Effector memory CD4-positive, alpha-beta T cell (primary cell): ENCODE results near the gene WDR33.

Experiments used
- DNase-seq, 3 donors: peaks; one replicate each; pipeline ENCODE4 v3.0.0-alpha.2; 2020
- H3K27ac ChIP-seq: 2 replicates; pipeline ENCODE4 v1.7.0; 2013; ENCODE audit warnings: mild to moderate bottlenecking, low read length, moderate library complexity; ENCODE audit not compliant: insufficient read depth, poor library complexity, severe bottlenecking
- H3K27me3 ChIP-seq: replicated peaks from 2 replicates; pipeline ENCODE4 v1.7.0; 2013; ENCODE audit warnings: mild to moderate bottlenecking, low read length; ENCODE audit not compliant: insufficient read depth, control insufficient read depth, poor library complexity, severe bottlenecking
- H3K36me3 ChIP-seq: 2 replicates; pipeline ENCODE4 v1.7.0; 2013; ENCODE audit warnings: mild to moderate bottlenecking, low read length, moderate library complexity; ENCODE audit not compliant: control insufficient read depth, insufficient read depth
- H3K4me1 ChIP-seq: 2 replicates; pipeline ENCODE4 v1.7.0; 2013; ENCODE audit warnings: low read length, mild to moderate bottlenecking; ENCODE audit not compliant: control insufficient read depth, insufficient read depth, poor library complexity, severe bottlenecking
- H3K4me3 ChIP-seq: 2 replicates; pipeline ENCODE4 v1.7.0; 2013; ENCODE audit warnings: low read length, low read depth, mild to moderate bottlenecking; ENCODE audit not compliant: insufficient read depth, poor library complexity, severe bottlenecking
- H3K9me3 ChIP-seq: 2 replicates; pipeline ENCODE4 v1.7.0; 2013; ENCODE audit warnings: mild to moderate bottlenecking, low read length, moderate library complexity; ENCODE audit not compliant: control insufficient read depth

Gene WDR33

GRCh38 chr2:127726158-127726880, 84.7 kb downstream of the WDR33 start:
- Histone ChIP-seq H3K27me3 (no peaks in the 10 kb centered on the region), H3K27ac (no peak overlapping the region), H3K4me3 (no peak overlapping the region), H3K4me1 (no peaks in the 10 kb centered on the region), H3K9me3 (no peaks in the 10 kb centered on the region), H3K36me3 (peaks cover 19% of the 10 kb centered on the region)
- no peak for DNase-seq

- H3K9me3 ChIP-seq: no peaks in the 10 kb centered on the region
- no peaks in the 10 kb centered on the region for H3K4me1 ChIP-seq
- DNase-seq: no peak
- no peaks in the 10 kb centered on the region for H3K27me3 ChIP-seq
- peaks cover 50% of the 10 kb centered on the region for H3K36me3 ChIP-seq
- H3K27ac ChIP-seq: no peak overlapping the region
- no peak overlapping the region for H3K4me3 ChIP-seq
These were observed 88.2 kb downstream of the WDR33 start for GRCh38 chr2:127722807-127723206.

DNA sequence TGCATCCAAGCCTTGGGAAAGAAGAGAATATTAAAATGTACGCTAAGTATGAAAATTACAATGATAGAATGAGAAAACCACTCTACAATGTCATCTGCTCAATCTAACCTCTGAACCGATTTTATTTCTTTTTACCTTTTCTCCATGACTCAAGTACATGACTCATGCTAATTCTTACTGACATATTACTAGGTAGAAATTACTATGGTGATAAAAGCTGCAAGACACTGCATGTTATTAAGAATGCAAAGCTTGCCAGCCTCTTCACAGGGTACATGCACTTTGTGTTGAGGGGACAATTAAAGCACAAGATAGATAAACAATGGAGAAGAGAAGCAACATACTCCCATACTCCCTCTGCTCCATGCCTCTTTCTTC, 89.0 kb downstream of the WDR33 start:
- Histone ChIP-seq H3K36me3 (peaks cover 51% of the 10 kb centered on the region), H3K4me1 (no peaks in the 10 kb centered on the region), H3K27ac (no peak overlapping the region), H3K4me3 (no peak overlapping the region), H3K27me3 (no peaks in the 10 kb centered on the region), H3K9me3 (no peaks in the 10 kb centered on the region)
- DNase-seq: no peak

DNA sequence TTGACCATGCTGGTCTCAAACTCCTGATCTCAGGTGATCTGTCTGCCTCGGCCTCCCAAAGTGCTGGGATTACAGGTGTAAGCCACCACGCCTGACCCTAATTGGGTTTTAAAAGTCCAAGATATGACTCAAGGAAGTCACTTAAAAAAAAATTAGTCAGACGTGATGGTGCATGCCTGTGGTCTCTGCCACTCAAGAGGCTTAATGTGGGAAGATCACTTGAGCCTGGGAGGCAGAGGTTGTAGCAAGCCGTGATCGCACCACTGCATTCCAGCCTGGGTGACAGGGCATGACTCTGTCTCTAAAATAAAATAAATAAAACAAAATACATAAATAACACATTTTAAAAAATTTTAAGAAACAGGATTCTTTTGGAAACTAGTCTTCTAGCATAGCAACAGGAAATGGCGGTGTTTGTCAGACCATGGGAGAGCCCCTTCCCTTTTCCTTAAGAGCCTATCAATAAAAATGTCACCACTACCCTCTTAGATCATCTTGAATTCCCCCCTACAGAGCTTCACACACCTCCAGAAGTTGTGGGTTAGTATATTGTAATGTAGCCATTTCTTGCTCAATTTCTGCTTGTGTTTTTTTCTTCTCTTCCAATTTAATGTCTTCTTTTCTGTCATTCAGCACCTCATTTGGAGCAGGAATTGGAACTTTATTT, 89.5 kb downstream of the WDR33 start:
- no peaks in the 10 kb centered on the region for H3K4me1 ChIP-seq
- no peaks in the 10 kb centered on the region for H3K27me3 ChIP-seq
- no peak overlapping the region for H3K27ac ChIP-seq
- no peaks in the 10 kb centered on the region for H3K9me3 ChIP-seq
- H3K4me3 ChIP-seq: no peak overlapping the region
- DNase-seq: no peak
- peaks cover 57% of the 10 kb centered on the region for H3K36me3 ChIP-seq

DNA sequence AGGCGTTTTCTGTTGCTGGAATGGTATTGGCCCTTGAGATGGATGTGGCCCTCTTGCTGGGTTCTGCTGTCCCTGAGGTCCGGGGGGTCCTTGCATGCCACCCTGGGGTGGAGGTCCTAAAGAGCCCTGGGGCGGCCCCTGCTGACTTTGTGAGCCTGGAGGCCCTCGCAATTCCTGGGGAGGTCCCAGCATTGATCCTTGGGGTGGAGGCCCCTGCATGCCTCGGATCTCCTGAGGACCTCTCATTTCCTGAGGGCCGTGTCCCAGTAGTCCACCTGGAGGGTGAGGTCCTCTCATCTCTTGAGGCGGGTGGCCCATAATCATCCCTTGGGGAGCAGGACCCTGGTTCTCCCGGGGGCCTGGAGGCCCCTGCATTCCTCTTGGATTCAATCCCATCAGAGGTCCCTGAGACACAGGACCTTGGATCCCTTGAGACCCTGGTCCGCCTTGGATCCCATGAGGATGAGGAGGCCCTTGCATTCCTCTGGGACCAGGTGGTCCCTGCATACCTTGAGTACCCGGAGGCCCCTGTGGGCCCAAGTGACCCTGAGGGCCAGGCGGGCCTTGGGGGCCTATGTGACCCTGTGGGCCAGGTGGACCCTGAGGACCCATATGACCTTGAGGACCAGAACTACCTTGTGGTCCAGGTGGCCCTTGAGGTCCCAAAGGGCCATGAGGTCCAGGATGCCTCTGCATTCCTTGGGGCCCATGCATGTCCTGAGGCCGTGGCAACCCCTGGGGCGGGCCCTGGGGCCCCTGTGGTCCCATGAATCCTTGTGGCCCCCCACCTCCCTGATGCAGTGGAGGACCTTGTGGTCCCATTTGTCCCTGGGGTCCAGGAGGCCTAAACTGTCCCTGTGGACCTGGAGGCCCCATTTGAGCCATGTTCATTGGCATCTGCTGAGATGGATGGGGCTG, 91.4 kb downstream of the WDR33 start:
- H3K27ac ChIP-seq: no peak overlapping the region
- H3K36me3 ChIP-seq: peaks cover 62% of the 10 kb centered on the region
- no peak for DNase-seq
- H3K27me3 ChIP-seq: no peaks in the 10 kb centered on the region
- no peaks in the 10 kb centered on the region for H3K4me1 ChIP-seq
- no peak overlapping the region for H3K4me3 ChIP-seq
- H3K9me3 ChIP-seq: no peaks in the 10 kb centered on the region

DNA sequence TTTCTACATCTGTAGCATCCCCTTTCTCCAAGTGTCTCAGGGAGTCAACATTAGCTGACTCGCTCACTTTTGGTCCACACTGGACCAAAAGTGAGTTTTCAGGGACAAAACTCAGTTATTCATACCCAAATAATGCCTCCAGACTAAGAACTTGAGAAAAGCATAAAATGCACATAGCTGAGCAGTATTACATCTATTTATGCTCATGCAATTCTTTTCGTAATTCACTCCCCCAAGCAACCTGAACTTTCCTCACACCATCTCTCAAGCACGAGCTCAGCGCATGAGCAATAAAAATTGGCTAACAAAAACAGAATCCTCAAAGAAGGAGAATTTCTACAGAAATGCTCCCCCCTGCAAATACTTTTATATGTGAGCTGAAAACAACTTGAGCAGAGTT, 92.7 kb downstream of the WDR33 start:
- Histone ChIP-seq H3K36me3 (peaks cover 59% of the 10 kb centered on the region), H3K27ac (no peak overlapping the region), H3K4me1 (no peaks in the 10 kb centered on the region), H3K27me3 (no peaks in the 10 kb centered on the region), H3K4me3 (no peak overlapping the region), H3K9me3 (no peaks in the 10 kb centered on the region)
- DNase-seq: no peak

GRCh38 chr2:127715778-127716449, 95.1 kb downstream of the WDR33 start:
- no peaks in the 10 kb centered on the region for H3K4me1 ChIP-seq
- no peaks in the 10 kb centered on the region for H3K27me3 ChIP-seq
- H3K9me3 ChIP-seq: no peaks in the 10 kb centered on the region
- H3K4me3 ChIP-seq: no peak overlapping the region
- no peak for DNase-seq
- no peak overlapping the region for H3K27ac ChIP-seq
- H3K36me3 ChIP-seq: peaks cover 42% of the 10 kb centered on the region

DNA sequence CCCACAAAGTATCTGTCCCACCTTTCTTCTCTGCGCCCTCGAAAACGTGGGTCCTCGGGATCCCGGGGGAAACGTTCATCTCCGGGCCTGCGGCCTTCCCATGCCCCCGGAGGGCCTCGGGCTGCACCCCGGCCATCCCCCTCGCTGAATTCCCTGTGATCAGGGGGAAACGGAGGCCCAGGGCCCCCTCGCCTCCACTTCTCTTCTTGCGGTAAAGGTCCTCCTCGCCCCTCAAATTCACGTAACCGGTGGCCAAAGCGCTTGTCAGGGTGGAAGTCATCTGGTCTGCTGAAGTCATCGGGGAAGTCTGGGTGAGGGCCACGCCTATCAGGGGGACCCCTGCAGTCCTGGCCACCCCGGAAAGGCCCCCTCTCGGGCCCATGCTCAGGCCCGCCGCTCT, 97.4 kb downstream of the WDR33 start:
- Histone ChIP-seq H3K27me3 (no peaks in the 10 kb centered on the region), H3K9me3 (no peaks in the 10 kb centered on the region), H3K4me3 (no peak overlapping the region), H3K4me1 (no peaks in the 10 kb centered on the region), H3K27ac (no peak overlapping the region), H3K36me3 (peaks cover 32% of the 10 kb centered on the region)
- no peak for DNase-seq

DNA sequence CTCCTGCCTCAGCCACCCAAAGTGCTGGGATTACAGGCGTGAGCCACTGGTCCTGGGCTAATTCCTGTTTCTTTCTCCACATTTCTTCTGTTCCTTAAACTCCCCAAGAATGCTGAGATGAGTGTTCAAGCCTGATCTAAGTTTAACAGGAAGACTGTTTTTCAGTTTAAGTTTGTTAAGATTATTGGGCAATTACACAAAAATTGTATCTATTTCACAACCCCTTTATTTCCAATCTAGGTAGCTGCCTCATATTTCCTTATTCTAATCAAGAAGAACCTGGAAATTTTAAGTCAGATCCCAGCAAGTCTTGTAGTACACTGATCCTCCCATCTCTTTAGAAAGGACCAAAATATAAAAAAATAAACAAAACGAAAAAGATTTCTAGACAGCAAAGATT, 98.0 kb downstream of the WDR33 start:
- H3K27me3 ChIP-seq: no peaks in the 10 kb centered on the region
- H3K4me3 ChIP-seq: no peak overlapping the region
- DNase-seq: no peak
- H3K27ac ChIP-seq: no peak overlapping the region
- no peaks in the 10 kb centered on the region for H3K9me3 ChIP-seq
- no peaks in the 10 kb centered on the region for H3K4me1 ChIP-seq
- peaks cover 31% of the 10 kb centered on the region for H3K36me3 ChIP-seq
